ENCODE measurements around the gene C14orf180. TPM values are rescaled to one million over a fixed set of nuclear protein-coding genes. Genes with fewer than 3 reads are reported as not detected.

C14orf180 gene
- total RNA-seq, 1 experiment from 2014 or later, result not detected

GRCh38 chr14:104559028-104559803 lies 20.3 kb upstream of the C14orf180 start:
- Histone ChIP-seq H3K27ac (ENCODE audit: insufficient read length, low read depth, low read length) (no peak overlapping the region), H2BK120ac (ENCODE audit: low read depth, low read length, poor library complexity, severe bottlenecking) (no peak overlapping the region), H4K5ac (ENCODE audit: insufficient read length, low read depth, low read length) (no peak overlapping the region), H3K79me2 (ENCODE audit: insufficient read depth, low read length) (no peaks in the 10 kb centered on the region), H3K23me2 (ENCODE audit: insufficient read length, low read depth, low read length, poor library complexity, severe bottlenecking) (no peaks in the 10 kb centered on the region), H2AK5ac (ENCODE audit: insufficient read length, low read length) (no peak overlapping the region), H3K4ac (ENCODE audit: low read depth, low read length) (no peak overlapping the region), H3K14ac (ENCODE audit: insufficient read depth, low read length) (no peak overlapping the region; the same call in 1 of the 2 replicates), H2BK15ac (ENCODE audit: low read depth, low read length) (no peak overlapping the region), H4K20me1 (ENCODE audit: control insufficient read depth, insufficient read depth, insufficient read length) (no peaks in the 10 kb centered on the region), H4K91ac (ENCODE audit: insufficient read length, low read depth, low read length) (no peak overlapping the region), H3K9me3 (ENCODE audit: control insufficient read depth, low read depth, low read length) (no peaks in the 10 kb centered on the region), H2BK20ac (ENCODE audit: low read depth, low read length, poor library complexity, severe bottlenecking) (no peak overlapping the region), H3T11ph (ENCODE audit: low read length) (no peak overlapping the region), H3K79me1 (ENCODE audit: insufficient read depth, low read depth, low read length, poor library complexity, severe bottlenecking) (no peaks in the 10 kb centered on the region), H3K56ac (ENCODE audit: insufficient read length, low read depth, low read length) (no peak overlapping the region), H3K4me1 (ENCODE audit: insufficient read depth, low read length) (no peaks in the 10 kb centered on the region), H3K23ac (ENCODE audit: insufficient read length, low read depth, low read length) (no peak overlapping the region), H3K9ac (ENCODE audit: extremely low read depth, insufficient read length, low read length) (no peak overlapping the region), H4K8ac (replicated peaks; ENCODE audit: insufficient read length, low read depth, low read length) (no peak overlapping the region), H2AFZ (ENCODE audit: low read length) (no peak overlapping the region), H2BK12ac (ENCODE audit: insufficient read length, low read depth, low read length) (no peak overlapping the region), H3K4me2 (ENCODE audit: insufficient read depth, insufficient read length, low read length) (no peak overlapping the region), H3K27me3 (ENCODE audit: insufficient read depth, low read length) (no peaks in the 10 kb centered on the region), H2BK5ac (ENCODE audit: insufficient read length, low read length) (no peak overlapping the region), H3K18ac (ENCODE audit: insufficient read length, low read depth, low read length) (no peak overlapping the region)
- H3K36me3 Mint-ChIP-seq (ENCODE audit: insufficient read depth in 1 of 3, low read depth in 3 of 3), result no peaks in the 10 kb centered on the region
- peaks cover 4% of the 10 kb centered on the region for H3K27me3 Mint-ChIP-seq (ENCODE audit: low read depth)
- no peak overlapping the region; a peak in 1 of 7 replicates for H3K27ac Mint-ChIP-seq
- TF ChIP-seq CTCF (conservative IDR thresholded peaks at IDR 0.05), result no peak
- no CpG with 5 or more reads among the region's 15 CpGs for WGBS (ENCODE audit: extremely low coverage, insufficient read length, low lambda C conversion rate)
- no peak overlapping the region for H3K4me3 Mint-ChIP-seq
- H3K9me3 Mint-ChIP-seq, result no peaks in the 10 kb centered on the region; a peak in 1 of 5 replicates
- H3K4me1 Mint-ChIP-seq, result peaks cover 0 to 4% of the 10 kb centered on the region in 2 experiments; a peak in 1 of 4 replicates
- DNase-seq, result no peak

Data from H9 (cell line).